Brain pericyte (primary cell): ENCODE results near the gene SND1.
A peak's percentile ranks its signal among the peaks of the same experiment; 100 is the strongest.

Experiments
- DNase-seq: peaks from one replicate; pipeline ENCODE4 v3.0.0-alpha.2; 2012; ENCODE audit warnings: low read depth, low spot score

Gene SND1

DNA sequence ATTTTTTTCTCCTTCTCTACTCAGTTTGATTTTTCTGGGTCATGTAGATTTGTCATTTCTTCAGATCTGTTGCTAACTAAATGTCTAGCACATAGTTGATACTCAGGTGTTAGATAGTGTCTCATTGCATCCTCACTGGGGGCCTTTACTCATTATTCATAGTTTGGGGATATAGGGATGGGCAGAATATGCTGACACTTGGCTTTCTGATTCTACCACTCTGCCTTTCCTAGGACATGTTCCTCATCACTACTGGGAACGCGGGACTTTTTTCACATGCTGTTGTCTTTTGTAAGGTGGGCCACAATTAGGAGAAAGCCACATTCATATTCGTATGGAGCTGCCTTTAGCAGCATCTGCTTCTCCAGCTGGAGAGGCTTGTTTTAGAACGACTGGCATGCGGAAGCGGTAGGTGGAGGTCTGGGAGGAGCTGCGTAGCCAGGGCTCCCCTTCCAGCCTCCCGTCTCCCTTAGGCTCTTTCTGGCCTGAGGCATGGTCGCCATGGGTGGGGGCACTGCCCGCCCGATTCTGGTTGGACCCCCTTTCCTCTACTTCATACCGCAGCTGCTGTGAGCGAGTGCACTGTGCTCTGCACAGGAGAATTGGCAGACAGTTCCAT is 78.8 kb downstream of the SND1 start:
- no peak for DNase-seq

DNA sequence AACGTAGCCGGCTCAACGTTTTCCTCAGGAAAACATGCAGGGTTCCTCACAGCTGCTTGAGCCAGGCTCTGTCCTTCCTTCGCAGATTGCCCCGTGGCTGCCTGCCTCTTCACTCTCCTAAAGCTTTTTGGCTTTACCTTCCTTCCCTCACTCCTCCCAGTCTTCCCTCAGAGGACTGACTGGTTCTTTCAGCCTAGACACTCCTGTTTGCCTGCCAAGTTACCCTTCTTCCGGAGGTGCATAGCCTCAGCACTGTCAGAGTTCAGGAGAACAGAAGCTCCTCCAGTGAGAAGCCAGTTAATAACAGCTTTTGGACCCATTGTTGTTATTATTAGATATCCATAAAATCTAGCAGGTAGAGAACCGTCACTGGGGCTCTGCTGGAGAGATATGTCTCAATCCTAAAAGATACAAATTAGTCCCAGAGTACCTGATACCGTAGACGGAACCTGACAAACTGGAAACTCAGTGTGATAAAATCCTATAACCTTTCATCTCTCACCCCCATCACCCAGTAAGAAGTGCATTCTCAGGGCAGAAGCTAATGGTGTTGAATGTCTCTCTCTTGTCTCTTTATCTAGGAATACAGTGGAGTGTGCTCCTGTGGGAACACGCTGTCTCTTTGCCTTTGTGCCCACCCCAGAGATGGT is 79.6 kb downstream of the SND1 start:
- no peak for DNase-seq

DNA sequence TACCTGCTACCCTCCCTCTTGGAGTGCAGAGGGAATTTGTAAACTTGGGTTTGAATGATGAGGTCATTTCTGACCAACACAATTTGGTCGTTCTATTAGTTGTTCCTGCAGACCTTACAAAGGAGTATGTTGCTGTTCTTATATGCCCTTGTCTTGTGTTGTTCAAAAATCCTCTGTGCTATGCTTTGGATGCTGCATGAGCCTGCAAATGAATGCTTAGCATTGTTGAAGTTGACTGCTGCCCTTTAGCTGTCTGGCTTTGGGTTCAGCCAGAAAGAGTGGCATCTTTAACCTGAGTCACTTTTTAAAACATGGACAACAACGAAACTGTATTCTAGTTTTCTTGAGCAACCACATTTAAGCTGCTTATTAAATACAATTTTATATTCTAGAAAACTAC is 80.3 kb downstream of the SND1 start:
- DNase-seq, result no peak

DNA sequence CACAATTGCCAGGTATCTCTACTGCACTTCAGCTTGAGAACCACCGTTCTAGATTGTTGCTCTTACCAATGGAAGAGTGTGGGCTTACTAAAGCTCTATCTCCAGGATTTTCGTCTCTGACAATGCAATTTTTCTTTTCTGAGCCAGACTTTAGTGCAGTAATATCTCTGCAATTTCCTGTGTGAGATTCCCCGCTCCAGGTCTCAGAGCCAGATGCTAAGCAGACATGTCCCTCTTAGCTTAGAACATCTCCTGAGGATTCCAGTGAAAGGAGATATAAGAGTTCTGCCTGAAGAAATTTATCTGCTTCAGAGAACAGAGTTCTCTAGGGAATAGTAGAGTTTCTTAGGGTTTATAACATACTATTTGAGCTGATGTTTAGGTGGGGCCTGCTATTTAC is 82.0 kb downstream of the SND1 start:
- no peak for DNase-seq

DNA sequence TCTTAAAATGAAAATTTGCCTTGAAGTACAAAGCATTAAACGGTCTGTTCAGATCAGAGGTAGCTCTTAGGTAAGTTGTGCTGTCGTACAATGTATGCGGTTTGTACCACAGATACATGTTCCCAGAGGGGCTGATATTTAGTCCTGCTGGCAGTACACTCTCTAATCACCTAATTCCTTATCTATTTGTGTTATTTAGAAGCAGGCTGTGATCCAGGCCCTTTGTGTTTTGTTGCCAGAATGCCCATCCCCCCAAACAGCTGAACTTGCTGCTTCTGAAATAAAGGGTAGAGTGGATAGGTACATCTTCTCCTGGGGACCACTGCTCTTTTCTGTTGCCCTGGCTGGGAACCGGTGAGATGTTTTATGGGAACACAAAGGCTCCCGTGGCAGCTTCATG is 84.5 kb downstream of the SND1 start:
- DNase-seq, result no peak

DNA sequence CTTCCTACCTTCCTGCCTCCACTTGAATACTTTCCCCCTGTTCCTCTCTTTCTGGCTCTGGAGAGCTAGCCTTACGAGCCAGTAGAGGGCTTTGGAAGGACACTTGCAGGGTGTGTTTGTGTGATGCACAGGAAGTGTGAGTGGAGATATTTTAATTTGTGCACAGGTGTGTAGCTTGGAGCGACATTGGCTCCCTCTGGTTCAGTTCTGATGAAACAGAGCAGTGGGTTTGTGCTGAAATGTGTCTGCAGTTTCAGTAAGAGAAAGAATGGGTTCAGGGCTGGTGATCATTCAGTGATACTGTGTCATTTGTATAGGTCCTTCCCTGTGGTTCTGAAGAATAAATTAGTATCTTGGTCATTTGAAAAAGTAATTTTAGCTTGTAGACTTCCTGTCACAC is 86.9 kb downstream of the SND1 start:
- DNase-seq, result no peak

DNA sequence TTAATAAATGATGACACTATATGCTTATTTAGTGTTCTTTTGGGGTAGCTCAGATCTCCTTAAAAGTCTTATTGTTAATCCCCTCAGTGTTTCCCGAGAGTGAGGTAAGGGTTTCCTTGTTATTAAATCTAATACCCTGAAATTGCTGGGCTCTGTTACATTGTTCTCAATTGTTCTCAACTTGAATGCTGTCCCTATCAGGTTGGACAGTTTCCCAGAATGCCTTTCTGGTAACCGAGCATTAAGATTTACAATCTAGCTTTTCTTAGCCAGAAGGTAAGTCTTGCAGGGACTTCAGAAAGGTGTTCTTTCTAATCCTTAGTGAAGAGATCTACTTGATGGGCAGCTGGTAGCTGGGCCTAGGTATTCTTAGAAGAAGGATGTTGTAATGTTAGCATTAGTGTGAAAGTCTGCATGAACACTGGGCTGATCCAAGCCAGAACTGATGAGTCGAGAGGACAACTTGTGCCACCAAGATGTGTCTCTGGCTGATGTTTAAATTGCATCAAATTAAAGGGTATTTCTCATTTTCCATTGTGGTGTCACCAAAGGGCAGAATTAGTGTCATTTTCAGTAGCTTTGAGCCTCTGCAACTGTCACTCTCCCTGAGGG is 89.9 kb downstream of the SND1 start:
- no peak for DNase-seq

DNA sequence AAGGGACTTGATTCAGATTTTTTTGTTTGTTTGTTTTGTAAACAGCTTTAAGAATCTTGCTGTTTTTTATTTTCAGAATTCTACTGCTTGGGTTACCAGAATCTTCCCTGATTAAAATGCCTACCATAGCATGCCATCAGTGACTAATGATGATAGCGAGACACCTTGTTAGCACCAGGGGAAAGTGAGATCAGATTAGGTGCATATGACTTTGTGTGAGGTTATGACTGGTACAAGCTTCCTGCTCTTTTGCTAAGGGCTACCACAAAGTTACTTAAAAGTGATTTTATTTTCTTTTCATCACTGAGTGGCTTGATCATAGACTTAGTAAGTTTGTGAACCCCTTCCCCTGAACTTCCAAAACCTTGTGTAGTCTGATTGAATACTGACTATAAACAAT is 93.5 kb downstream of the SND1 start:
- no peak for DNase-seq

DNA sequence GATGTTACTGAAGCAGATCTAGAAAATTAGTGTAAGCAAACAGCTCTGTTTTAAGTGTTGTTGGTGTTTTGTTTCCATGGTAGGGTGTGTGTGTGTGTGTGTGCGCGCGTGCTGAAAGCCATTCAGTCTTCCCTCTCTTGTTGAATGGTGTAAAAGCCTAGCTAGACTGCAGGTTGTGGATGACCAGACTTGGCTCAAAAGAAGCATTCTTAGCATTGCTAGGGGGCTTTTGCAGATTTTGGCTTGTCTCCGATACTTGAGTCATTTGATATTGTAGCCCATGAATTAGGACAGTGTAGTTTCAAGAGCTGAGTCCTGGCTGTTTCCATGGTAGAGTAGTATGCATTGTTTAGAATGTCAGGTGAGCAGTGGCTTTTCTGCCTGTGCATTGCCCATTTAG is 99.1 kb downstream of the SND1 start:
- no peak for DNase-seq

DNA sequence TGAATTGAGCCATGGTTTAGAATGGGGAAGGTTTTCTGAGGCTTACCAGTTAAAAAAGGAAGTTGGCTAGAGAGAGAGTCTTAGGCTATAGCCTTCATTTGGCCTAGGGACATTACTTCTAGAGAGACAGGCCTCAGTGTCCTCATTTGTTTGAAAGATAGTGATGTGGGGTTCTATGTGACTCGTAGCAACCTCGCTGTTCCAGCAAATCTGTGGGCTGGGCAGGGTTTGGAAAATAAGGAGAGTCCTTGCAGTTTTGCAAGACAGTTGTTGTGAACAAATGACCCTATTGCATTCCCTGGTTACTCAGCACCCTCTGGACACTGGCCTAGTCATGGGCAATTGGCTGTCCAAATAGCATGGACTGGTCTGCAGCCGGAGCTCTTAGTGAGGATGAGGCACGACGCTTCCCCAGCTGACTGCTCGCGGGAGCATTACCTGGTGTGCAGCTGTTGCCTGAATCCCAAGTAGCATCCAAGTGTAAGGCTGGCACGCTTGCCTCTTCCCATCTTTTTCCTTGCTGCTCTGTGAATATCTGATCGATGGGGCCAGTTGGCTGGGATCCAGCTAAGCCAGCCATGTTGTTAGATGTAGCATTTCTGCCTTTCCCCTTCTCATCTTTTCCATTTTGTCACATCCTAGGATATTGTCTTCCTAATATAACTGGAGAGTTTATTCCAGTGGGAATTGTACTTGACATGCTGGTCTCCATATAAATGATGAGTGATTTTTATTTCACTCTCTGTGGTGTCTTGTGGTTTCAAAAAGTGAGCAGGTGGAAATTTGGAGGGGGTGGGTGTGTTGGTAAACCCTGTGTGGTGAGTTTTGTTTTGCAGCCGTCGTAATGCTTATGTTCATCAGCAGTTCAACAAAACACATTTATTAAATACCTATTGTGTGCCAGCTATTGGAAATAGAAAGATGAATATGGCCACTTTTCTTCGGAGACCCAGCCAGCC is 99.8 kb downstream of the SND1 start:
- no peak for DNase-seq

DNA sequence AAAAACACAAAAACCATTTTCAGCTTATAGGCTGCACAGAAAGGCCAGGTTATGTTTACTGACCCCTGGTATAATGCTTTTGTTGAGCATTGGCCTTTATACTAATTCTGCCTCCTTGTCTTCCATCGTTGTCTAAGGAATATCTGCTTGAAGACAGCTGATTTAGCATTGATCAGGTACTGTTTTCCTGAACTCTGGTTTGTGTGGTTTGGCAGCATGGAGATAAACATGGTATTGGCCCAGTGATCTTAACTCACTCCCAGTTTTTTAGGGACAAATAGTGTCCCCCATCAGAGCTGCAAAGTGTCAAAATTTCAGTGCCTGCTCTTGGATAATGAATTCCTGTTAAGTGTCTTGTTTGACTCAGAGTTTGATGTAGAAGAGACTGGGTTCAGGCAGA is 100.8 kb downstream of the SND1 start:
- DNase-seq, result no peak

DNA sequence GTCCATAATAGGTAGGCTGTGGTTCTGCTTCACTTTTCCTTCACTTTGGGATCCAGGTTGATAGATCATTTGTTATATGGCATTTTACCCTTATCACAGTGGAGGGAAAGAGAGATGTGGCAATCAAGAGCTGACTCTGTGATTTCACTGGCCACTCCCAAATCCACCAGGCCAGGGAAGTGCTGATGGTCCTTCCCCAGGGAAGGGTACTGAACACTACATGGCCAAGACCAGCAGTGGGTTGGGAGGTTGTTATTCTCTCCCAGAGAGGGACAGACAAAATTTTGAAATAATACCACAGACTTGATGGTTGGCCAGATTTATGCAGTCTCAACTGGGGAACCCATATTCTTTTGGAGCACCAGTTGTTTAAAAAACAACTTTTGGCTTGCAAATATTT is 102.5 kb downstream of the SND1 start:
- DNase-seq, result no peak

DNA sequence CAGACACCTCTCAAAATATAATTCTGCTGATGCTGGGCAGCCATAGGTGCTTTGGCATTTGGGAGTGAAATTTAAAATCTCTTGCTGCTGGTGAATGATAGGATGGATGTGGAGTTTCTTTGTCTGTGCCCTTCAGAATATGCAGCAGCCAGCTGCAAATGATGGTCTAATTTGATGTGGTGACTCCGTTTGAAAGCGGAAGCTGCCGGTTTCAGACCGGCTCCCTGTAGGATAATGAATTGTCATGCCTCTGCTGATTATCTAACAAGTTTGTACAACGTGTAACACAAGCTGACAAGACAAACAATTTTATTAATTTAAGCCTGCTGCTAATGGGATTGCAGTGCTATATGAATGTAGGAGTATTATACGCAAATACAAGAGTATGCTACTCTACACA is 103.5 kb downstream of the SND1 start:
- no peak for DNase-seq

DNA sequence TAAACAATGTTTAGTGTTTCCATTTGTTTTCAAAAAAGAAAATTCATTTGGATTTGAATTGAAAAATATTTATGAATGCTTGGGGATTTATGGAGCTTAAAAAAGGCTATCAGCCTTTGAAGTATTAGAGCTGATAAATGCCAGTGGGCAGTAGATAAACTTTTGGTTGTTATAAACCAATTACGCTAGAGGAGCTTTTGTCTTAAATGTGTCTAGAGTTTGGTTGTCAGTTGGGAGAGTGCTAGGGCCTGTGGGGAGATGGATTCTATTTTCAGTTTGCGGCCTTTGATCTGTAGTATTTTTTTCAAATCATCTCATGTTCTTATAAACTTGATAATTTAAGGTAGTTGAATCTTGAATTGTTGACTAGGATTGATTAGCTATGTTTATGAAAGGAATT is 104.0 kb downstream of the SND1 start:
- DNase-seq, result no peak

DNA sequence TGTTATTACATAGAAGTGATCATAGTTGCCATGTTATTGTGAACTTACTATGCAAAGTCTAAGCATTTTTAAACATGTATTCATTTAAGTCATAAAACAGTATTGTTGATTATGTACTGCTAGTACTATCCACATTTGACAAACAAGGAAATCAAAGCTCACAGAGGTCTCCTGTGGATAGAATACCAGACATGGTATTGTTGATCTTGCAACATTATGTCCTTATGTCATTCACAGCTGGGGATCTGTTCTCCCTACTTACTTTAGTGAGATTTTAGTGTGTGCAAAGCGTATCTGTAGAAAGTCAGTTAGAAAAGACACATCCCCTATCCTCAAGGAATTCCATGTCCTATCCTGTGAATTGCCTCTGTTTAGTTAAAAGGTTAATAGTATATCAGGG is 106.1 kb downstream of the SND1 start:
- peak; percentile 58 for DNase-seq

DNA sequence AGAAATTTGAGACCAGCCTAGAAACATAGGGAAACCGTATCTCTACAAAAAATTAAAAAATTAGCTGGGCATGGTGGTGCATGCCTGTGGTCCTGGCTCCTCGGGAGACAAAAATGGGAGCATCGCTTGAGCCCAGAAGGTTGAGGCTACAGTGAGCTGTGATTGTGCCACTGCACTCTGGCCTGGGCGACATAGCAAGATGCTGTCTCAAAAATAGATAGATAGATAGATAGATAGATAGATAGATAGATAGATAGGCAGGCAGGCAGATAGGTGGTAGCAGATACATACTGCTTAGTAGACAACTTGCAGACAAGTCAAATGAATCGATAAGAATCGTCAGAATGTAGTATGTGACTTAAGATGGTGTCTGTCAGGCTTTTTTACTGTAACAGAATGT is 106.9 kb downstream of the SND1 start:
- DNase-seq, result no peak

DNA sequence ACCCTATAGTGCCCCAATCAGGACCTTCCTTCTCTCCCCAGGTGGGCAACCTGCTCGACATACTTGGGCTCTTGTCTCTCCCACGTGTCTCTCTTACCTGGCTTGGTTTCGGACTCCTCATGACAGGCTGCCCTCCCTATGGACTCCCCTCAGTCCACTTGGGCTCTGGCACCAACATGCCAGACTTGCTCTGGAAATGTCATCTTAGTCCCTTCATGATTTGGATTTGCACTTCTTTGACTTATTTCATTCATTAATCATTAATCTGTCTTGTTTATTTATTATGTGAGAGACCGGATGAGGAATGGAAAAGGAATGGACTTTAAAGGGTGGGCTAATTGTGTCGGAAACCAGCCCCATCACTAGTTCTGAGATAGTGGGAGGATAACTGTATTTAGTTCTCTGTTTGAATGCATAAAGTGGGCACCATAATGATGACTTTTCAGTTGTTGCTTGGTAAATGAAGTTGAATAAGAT is 108.0 kb downstream of the SND1 start:
- DNase-seq, result no peak

DNA sequence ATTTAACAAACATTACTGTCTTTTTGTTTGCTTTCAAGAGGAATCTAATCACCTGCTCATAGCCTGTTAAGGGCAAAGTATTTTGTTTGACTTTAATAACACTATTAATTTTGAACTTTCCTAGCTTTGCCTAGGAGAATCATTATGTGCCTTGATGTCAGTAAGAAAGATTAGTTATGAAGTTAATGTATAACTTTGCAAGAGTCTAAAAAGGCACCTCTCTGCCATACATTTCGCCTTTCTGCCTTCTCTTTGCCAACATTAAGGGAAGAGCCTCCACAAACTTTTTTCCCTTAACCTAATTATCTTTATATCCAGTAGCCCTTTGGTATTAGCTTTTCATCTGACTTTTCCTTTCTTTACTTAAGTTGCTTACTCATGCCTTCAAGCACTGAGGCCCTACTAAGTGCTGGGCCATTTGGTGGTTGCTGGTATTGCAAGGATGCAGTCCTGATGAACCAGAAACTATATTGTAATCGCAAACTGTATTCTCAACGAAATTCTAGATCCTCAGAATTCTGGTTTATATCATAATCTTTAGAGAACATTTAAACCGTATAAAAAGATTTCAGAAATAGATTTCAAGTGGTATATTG is 108.5 kb downstream of the SND1 start:
- no peak for DNase-seq

DNA sequence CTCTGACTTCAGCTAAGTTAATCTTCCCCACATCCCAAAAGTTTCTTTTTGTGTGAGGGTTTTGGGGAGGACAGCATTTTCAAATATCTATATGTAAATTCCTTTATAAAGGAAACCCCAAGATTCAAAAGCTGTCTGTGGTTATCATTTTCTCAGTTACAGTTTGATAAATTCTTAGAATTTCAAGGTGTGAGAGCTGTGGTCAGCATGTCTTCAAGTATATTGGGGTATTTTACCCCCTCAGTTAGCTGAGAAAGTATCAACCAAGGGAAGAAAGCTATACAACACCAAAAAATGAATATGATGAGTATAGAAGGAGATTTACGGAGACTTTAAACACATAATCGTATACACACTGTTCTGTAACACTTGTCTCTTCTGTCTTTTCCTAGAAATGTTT is 109.2 kb downstream of the SND1 start:
- DNase-seq, result no peak

DNA sequence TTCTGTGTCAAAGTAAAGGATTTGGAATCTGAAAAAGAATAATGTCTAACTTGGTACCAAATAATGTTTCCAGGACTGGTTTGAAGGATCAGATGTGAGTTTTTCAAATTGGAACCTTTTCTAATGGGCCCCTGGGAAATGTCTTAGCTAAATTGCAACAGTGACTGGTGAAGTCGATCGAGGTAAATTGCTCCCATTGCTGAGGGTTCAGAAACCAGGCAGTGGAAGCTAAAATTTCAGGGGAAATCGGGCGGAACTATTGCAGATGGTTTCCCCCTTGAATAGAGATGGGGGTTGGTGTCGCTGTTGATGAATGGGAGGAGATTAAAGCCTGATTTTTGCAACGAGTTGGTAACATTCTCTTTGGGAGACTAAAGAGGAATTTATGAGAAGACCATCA is 112.7 kb downstream of the SND1 start:
- no peak for DNase-seq

DNA sequence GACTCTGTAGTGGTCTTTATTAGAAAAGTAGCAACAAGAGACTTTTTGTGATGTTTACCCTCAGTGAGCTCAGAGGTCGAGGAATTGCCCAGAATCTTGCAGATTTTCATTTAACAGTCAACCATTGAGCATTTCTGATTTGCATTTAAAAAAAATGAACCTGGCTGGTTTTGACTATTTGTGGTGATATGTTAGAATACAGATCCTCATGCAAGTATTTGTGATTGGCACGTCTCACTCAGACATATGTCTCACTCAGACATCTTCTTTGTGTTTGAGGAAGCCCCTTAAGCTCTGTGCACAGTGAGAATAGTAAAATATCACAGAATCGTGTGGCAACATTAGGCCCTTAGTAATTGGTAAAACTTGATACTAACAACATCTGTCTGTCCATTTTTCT is 113.2 kb downstream of the SND1 start:
- DNase-seq, result no peak
